GM19351 (cell line): ENCODE results near the gene LIPK.
"Not testable (repeated sequence)": the region's sequence is repeated elsewhere in the genome, so short reads cannot be mapped to it uniquely, and the experiment has no call there.

Source experiments
- ATAC-seq: cut with Tn5 transposase; IDR thresholded peaks from one replicate; pipeline ENCODE4 v1.9.1; 2021; ENCODE audit warnings: mild to moderate bottlenecking, moderate library complexity; ENCODE audit not compliant: unreplicated experiment

LIPK gene, protein sequence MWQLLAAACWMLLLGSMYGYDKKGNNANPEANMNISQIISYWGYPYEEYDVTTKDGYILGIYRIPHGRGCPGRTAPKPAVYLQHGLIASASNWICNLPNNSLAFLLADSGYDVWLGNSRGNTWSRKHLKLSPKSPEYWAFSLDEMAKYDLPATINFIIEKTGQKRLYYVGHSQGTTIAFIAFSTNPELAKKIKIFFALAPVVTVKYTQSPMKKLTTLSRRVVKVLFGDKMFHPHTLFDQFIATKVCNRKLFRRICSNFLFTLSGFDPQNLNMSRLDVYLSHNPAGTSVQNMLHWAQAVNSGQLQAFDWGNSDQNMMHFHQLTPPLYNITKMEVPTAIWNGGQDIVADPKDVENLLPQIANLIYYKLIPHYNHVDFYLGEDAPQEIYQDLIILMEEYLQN

DNA sequence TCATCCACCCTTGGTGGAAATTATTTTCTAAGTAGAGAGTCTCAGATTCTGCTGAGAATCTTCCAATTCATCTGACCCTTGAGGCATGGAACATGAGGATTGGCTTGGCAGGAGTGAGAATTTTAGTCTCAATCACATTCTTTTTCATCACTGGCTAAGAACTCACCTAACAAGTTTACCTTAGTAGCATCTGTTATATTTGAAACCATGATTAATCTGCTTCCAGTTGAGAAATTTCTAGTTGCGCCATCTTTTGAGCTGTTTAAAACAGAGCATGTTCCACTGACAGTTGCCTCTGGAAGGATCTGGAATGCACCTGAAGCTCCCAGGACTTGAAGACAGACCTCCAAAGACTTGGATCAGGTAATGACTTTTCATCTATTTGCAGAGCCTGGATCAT lies at the start of gene LIPK:
LIPK (plus strand) TSS at position 292 of the 400 bp plus-strand sequence. CDS start 18,295 bp downstream, outside the sequence.
- no peak for ATAC-seq

DNA sequence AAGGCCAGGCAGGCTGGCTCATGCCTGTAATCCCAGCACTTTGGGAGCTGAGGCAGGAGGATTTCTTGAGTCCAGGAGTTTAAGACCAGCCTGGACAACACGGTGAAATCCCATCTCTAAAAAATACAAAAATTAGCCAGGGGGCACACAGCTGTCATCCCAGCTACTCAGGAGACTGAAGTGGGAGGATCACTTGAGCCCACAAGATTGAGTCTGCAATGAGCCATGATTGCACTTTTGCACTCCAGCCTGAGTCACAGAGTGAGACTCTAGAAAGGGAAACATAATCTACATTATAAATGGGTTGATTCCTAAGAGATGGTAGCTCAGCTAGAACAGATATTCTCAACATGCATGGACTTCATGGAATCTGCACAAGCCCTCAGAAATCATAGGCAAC lies 48.1 kb upstream of the LIPK start:
- ATAC-seq: no peak

DNA sequence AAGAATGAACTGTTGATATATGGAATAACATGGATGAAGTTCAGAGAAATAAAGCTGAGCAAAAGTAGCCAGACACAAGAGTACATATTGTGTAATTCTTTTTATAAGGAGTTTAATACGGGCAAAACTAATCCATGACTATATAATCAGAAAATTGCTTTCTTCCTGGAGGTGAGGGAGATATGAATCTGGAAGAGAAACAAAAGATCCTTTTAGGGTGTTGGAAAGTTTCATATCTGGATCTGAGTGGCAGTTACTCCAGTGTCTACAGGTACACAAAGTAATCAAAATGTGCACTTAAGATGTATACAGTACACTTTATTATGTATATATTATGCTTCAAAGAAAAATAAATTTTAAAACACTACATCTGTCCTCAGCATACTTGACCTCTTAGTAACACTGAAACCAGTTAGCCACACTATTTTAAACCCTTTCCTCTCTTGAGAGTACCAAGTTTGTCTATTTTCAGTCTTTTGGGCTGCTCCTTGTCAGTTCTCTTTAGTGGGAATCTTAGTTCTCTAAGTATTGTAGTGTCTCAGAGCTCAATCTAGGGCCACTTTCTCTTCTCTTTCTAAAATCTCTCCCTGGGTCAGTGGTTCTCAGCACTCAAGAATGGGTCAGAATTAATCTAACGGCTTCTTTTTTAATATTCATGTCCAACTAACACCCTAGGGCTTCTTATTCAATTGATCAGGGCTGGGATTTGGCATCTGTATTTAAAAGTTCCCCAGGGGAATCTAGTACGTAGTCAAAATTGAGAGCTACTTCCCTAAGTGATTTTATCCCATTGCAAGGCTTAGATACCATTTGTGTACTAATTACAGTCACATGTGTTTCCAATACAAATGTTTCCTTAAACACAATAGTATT lies 46.1 kb upstream of the LIPK start:
- no peak for ATAC-seq

DNA sequence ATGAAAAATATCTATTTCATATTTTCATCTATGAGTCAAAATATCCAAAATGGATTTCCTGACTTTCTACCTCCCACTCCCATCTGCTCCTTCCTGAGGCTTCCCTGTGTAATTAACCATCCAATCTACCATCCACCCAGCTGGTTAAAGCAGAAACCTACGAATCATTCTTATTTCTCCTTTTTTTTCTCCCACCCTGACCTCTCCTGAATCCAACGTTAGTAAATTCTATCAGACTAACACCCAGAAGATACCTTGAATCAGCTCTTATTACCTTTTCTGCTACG lies 45.5 kb upstream of the LIPK start:
- ATAC-seq: no peak

DNA sequence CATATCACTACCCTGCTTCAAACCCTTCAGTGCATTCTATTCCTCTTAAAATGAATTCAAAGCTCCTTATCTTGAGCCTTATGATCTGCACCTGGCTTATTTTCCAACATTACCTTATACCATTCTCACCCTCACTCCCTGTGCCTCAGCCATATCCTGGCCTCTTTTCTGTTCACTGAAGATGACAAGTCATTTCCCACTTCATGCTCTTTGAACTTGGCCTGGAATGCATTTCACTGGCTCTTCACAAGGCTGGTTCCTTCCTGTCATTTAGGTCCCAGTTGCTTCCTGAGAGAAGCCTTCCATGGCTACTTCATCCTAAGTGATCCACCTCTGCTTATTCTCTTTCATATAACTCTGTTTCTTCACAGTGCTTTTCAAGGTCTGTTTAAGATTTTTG lies 45.0 kb upstream of the LIPK start:
- ATAC-seq: no peak

DNA sequence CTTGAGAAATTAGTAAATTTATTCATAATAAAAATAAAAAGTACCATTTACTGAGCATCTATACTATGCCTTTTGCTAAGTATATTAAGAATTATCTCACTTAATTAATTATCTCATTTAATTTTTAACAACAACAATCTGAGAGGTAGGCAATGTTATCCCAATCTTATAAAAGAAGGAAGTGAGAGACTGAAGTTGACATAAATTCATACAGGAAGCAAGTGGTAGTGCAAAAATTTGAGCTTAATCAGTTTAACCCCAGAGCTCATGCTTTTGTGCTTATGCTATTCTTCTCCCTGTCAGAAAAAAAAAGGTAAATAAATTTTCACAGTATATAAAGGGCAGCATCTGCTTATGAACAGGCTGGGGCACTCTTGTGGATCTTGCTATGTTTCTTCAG lies 44.5 kb upstream of the LIPK start:
- no peak for ATAC-seq

DNA sequence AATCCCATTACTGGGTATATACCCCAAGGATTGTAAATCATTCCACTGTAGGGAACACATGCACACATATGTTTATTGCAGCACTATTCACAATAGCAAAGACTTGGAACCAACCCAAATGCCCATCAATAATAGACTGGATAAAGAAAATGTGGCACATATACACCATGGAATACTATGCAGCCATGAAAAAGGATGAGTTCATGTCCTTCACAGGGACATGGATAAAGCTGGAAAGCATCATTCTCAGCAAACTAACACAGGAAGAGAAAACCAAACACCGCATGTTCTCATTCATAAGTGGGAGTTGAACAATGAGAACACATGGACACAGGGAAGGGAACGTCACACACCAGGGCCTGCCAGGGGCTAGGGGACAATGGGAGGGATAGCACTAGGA lies 42.9 kb upstream of the LIPK start:
- not testable (repeated sequence) for ATAC-seq

DNA sequence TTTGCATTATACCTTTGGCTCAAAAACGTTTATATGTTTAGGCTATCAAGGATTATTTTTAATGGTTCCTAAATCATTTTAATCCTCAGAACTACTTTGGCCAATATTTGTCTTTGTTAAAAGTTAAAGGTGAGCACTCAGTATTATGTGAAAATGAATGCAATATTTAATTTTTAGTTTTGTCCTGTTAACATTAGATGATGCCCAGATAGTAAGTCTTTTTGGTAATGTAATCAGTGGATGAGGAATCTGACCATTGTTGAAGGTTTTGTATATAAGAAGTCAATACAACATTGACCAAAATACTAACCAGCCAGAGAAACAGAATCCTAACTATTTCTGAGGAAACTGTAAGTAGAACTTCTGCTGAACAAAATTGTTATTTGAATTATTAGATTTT lies 41.9 kb upstream of the LIPK start, which contains the start of gene LIPF:
LIPF (plus strand) TSS at position 301 of the 400 bp plus-strand sequence. CDS start 2,856 bp downstream, outside the sequence.
- no peak for ATAC-seq

DNA sequence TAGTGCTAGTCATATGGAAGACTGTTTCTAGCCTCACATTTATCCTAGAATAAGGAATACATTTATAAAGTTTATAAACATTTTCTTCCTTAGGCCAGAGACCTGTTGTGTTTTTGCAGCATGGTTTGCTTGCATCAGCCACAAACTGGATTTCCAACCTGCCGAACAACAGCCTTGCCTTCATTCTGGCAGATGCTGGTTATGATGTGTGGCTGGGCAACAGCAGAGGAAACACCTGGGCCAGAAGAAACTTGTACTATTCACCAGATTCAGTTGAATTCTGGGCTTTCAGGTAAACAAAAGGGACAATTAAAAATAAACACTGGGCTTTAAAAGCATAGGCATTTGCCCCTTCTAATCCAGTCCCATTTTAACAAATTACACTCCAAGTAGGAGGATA lies 37.6 kb upstream of the LIPK start:
- no peak for ATAC-seq

DNA sequence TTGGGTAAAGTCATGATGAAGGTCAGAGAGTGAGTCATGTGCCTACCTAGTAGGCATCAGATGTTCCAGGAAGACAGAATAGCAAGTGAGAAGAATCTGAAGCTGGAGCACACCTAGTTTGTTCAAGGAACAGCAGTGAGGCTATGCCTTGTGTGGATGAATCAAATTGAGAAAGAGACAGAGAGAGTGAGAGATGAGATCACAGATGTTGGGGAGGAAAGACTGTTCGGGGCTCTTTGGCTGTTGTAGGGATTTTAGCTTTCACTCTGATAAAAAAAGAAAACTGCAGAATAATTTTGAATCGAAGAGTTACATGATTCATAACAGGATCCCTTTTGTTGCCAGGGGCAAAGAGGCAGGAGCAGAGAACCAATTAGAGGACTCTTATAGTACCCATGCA lies 35.6 kb upstream of the LIPK start:
- ATAC-seq: no peak

DNA sequence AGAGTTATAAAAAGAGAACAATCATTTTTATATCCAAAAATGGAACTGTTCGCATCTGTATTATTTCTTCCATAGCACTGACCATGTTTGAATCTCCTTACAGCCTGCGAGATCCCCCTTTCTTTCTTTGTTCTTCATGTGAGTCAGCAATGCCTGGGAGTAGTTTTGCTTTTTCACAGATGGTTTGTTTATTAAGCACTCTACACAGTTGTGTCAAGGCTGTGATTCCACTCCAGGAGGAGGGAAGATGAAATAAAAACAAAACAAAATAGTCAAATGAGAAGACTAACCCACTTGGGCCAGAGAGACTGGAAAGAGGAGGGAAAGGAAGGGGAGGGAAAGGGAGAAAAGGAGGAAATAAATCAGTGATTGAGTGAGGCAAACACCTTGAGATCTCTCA lies 34.0 kb upstream of the LIPK start:
- no peak for ATAC-seq

DNA sequence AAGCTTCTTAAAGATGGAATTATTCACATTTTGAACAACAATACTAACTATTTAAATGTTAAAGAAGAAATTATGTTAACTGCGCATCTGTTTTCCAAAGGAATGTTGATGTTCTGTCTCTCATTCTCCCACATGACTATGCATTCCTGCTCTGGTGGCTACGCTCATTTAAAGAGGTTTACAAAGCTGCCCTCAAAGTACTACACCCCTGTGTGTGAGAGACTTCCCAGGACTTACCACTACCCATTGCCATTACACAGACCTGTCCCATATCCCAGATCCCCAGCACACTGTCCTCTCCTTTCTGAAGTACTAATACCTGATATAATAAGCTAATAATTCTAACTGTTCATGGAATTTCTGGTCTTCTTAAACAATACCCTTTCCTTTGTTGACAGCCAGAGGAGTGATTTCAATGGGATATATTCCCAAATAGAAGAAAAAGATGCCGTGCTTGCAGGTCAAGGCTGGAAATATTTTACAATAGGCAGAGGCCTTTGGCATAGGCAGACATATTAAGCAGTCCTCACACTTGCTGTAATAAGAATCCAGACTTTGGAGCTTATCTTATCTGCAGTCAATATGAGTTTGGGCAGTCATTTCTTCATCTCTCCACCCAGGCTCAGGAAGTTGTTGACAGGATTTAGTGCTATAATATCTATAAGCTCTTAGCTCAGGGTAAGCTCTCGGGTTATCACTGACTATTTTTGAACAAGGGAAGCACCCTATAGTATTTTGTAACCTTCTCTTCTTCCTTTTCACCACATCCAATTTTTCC lies 29.6 kb upstream of the LIPK start:
- no peak for ATAC-seq

DNA sequence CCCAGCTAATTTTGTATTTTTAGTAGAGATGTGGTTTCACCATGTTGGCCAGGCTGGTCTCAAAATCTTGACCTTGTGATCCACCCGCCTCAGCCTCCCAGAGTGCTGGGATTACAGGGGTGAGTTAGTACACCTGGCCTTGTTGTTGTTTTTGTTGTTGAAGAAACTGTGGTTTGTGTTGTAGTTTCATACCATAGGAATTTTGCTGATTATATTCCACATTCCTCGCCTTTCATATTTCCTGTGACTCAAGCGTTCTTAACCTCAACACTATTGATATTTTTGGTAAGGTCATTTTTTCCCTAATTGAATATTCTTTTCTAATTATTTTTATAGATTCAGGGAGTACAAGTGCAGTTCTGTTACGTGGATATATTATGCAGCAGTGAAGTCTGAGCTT lies 25.1 kb upstream of the LIPK start:
- no peak for ATAC-seq

DNA sequence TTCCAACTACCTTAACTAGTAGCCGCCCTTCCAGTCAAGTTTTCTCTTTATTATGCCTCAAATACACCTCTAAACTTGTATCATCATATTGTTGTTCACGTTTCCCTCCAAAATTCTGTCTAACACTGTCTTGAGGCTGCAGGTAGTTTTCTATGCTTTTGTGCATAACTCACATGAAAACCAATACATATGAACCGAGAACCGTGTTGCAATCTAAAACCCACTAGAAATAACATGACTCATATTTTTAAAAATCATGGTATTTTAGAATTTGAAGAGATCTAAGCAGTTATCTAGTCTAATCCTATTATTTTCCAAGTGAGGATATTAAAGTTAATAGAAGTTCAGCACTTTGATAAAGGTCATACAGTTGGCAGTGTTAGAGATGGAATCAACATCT lies 23.6 kb upstream of the LIPK start:
- ATAC-seq: no peak

DNA sequence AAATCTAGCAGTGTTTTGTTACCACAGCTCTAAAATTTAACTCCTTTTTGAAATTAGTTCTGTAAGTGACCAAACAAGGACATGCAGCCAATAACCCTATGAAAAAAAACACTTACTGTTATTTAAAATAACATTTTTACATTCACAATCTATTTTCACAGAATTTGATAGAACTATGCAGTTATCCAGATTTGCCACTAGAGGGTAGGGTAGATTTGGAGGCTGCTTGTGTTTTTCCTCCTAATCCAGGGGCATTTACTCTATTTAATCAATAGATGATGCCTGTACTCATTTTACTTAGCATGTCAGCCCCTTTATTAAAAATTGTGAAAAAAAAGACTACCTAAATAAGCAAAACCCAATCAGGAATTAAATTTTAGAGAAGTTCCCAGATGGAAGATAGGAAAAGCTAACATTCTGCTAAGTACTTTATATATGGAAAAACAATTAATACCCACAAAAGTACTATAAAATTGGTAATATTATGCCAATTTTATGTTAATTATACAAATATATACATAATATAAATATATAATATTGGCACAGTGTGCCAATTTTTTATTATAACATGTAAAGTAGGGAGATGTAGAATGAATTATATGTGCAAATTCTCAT lies 18.1 kb upstream of the LIPK start:
- ATAC-seq: no peak

DNA sequence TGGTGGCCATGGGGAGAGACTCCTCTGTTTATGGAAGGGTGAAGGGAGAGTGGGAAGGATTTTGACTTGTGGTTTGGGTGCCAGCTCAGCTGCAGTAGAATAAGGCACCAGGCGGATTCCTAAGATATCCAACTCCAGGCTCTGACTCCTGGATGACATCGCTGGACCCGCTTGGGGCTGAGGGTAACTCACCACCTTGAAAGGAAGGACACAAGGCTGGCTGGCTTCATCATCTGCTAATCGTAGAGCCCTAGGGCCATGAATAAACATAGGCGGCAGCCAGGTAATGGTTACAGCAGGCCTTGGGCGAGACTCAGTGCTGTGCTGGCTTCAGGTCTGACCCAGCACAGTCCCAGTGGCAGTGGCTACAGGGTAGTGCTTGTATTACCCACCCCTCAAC lies 16.7 kb upstream of the LIPK start:
- no peak for ATAC-seq

DNA sequence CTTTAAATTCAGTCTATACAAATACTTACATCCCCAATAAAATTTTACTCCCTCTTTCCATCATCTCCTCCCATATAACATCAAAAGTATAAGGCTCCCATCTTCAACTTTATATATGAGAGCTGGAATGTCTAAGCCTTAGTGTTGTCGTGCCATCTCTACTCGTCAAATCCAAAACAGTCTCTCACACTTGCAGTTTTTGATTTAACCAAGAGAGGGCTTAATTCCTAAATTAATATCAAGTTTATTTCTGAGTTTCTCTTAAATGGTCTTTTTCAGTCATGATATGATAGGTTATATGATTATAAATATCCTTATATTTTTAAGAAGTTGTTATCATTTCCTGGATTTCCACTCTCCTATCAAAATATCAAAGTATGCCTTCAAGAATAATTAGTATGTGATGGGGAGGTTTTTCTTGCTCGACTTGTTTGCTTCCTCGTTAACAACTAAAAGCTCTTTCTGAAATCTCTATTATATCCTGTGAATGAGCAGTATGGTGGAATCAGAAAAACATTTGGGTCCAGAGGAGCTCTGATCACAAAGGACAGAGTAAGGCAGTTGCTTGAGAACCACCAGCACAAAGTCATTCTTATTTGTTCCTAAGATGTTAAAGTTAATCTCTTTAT lies 12.5 kb upstream of the LIPK start:
- ATAC-seq: no peak

DNA sequence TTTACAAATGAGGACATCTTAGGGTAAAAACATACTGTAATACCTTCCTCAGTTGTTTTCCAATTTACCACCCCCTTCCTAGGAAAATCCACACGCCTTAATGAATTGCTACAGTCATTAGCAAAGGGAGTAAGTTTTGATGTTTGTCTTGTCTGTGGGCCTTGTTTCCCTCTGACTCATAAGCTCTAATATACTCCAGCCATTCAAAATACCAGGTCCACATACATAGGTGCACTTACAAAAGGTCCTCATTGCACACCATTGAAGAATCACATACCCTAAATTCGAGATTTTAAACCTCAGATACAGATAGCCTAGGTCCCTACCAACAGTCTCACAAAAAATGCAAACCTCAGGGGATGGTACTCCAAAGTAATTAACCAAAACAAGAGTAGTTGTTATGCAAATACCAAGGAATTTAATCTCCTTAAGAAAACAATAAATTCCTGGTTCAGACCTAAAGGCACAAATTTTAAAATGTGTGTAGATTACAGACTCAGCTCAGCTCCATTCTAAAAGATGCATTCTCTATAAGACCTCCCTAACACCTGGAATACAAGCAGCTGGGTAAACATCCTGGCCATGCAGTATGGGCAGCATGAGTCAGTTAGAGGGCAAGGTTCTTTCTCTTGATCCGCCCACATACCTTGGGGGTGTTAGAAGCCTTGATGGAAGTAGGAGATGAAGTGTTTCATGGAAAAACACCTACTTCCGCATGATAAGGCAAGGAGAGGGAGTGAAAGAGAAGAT lies 3.0 kb upstream of the LIPK start:
- no peak for ATAC-seq

DNA sequence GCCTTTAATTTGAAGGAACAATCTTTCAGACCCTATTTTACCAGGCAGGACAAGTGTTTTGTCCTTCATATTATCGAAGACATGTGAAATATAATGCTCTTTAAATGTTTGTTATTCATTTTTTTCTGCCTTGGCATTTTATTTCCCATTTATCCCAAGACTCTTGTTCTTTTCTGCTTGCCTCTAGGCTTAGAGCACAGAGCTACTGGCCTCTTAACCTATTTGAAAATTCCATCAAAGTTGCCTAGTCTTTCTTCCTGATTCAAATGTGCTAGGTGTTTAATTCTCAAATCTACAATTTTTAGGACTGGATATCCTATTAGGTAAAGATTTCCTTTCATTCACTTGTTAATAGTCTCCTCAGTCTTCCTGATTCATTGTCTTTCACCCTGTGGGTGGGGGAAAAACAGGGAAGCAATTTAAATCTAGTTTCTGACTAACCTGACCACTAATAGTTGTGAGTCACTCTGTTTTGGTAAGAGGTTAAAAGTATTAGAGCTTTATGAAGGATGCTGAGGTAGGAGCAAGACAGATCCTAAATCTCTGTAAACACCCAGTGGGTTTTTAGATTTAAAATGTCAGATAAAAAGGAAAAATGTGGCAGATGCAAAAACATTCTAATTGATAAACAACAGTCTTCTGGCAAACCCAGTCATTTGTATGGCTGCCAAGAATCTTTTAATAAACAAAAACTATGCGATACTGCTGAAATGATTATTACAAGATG lies 1.5 kb downstream of the LIPK start:
- peak; percentile 54 for ATAC-seq
